Ishikawa (cell line): ENCODE results near the gene FGFR3.

Experiments
- TAF1 ChIP-seq: IDR thresholded peaks from 2 replicates; pipeline ENCODE4 v1.6.1; 2012; ENCODE audit warnings: low read depth, mild to moderate bottlenecking
- TF ChIP-seq, protein P1 (sequence below): IDR thresholded peaks from 2 replicates; pipeline ENCODE4 v1.6.1; 2012; ENCODE audit warnings: low read depth, mild to moderate bottlenecking

DNA sequence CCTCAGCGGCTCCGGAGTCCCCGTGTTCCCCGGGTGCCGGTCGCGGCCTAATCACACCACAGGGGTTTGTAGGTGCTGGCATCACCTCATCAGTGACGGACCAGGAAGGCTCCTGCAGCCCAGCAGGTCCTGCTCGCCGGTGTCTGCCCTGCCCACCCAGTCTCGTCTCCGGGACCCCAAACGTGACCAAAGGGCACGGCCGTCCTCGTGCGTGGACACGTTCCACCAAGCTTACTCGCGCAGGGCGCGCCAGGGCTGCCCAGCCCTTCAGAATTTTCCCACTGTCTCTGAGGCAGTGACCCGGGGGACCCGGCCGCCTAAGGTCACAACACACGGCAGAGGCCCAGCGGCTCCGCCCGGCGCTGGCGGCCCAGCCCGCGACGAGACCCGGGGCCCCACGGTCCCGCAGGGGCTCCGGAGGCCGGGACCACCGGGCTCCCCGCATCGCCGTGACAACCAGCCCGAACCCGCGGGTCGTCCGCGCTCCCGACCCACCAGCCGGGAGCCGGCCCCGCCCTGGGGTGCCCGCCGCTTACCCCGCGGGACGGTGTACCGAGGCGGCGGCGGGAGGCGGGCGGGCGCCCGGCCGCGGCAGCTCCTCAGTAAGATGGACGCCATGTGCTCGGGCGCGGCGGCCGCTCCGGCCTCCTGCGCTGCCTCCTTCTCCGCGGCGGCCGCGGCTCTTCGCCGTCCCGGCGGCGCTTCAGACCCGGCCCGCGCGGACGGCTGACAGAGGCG lies 62.4 kb downstream of the FGFR3 start:
- TF ChIP-seq, protein P1, sequence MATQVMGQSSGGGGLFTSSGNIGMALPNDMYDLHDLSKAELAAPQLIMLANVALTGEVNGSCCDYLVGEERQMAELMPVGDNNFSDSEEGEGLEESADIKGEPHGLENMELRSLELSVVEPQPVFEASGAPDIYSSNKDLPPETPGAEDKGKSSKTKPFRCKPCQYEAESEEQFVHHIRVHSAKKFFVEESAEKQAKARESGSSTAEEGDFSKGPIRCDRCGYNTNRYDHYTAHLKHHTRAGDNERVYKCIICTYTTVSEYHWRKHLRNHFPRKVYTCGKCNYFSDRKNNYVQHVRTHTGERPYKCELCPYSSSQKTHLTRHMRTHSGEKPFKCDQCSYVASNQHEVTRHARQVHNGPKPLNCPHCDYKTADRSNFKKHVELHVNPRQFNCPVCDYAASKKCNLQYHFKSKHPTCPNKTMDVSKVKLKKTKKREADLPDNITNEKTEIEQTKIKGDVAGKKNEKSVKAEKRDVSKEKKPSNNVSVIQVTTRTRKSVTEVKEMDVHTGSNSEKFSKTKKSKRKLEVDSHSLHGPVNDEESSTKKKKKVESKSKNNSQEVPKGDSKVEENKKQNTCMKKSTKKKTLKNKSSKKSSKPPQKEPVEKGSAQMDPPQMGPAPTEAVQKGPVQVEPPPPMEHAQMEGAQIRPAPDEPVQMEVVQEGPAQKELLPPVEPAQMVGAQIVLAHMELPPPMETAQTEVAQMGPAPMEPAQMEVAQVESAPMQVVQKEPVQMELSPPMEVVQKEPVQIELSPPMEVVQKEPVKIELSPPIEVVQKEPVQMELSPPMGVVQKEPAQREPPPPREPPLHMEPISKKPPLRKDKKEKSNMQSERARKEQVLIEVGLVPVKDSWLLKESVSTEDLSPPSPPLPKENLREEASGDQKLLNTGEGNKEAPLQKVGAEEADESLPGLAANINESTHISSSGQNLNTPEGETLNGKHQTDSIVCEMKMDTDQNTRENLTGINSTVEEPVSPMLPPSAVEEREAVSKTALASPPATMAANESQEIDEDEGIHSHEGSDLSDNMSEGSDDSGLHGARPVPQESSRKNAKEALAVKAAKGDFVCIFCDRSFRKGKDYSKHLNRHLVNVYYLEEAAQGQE = no peak
- TF ChIP-seq TAF1 = no peak
